Endothelial cell (in vitro differentiated cells): ENCODE measurements around the gene RIMS4. TPM values are rescaled to one million over a fixed set of nuclear protein-coding genes. Genes with fewer than 3 reads are reported as not detected.

ENCODE experiments used
- DNase-seq: peaks from one replicate; pipeline ENCODE4 v3.0.0; 2021; ENCODE audit warnings: low spot score
- H3K27ac Mint-ChIP-seq: one replicate; pipeline ENCODE4 v1.8.0; 2021; ENCODE audit warnings: mixed read lengths, inconsistent platforms; ENCODE audit not compliant: unreplicated experiment
- H3K27me3 Mint-ChIP-seq: one replicate; pipeline ENCODE4 v1.8.0; 2021; ENCODE audit warnings: mild to moderate bottlenecking, moderate library complexity, mixed read lengths, inconsistent platforms; ENCODE audit not compliant: unreplicated experiment
- H3K36me3 Mint-ChIP-seq: one replicate; pipeline ENCODE4 v1.8.0; 2021; ENCODE audit warnings: mild to moderate bottlenecking, low read depth, mixed read lengths, inconsistent platforms; ENCODE audit not compliant: unreplicated experiment
- H3K4me1 Mint-ChIP-seq: one replicate; pipeline ENCODE4 v1.8.0; 2021; ENCODE audit warnings: mild to moderate bottlenecking, mixed read lengths, inconsistent platforms; ENCODE audit not compliant: unreplicated experiment
- H3K4me3 Mint-ChIP-seq: one replicate; pipeline ENCODE4 v1.8.0; 2021; ENCODE audit warnings: mild to moderate bottlenecking, mixed read lengths, inconsistent platforms; ENCODE audit not compliant: unreplicated experiment
- H3K9me3 Mint-ChIP-seq: one replicate; pipeline ENCODE4 v1.8.0; 2021; ENCODE audit warnings: mixed read lengths, inconsistent platforms; ENCODE audit not compliant: unreplicated experiment
- total RNA-seq: library from RNA; stranded (reverse); fragmentation: NEBNext Ultra II Directional; extraction: Animal tissue kit (Norgen Biotek cat#: 25700); gene quantifications from one replicate; pipeline ENCODE4 v1.2.1, GENCODE V29; 2021; ENCODE audit not compliant: unreplicated experiment
- TF ChIP-seq, protein P1 (sequence below): fragments of 200-600 bp; sonication (generic); IDR thresholded peaks from one replicate; pipeline ENCODE4 v1.5.0; 2021; ENCODE audit warnings: antibody characterized with exemption; ENCODE audit not compliant: unreplicated experiment

Gene RIMS4
- total RNA-seq, 1 donor from 2014 or later: 0.10 TPM

DNA sequence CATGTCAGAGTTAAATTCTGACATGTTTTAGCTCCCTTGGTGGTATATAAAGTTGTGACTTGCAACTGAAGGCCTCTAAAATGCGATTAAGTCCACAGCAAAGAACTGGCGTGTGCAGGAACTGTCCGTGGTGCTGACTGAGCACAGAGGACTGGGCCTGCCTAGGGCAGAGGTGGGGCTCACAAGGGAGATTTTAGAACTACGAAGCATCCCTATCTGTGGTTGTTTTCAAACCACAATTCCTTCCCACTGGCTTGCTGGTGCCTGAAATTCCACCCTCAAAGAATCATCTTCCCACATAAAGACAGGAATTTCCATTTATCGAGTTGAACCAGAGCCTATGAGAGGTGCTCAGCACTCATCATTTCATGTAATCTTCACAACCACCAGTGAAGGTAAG lies 30.1 kb downstream of the RIMS4 start:
- Mint-ChIP-seq H3K27me3 (no peaks in the 10 kb centered on the region), H3K9me3 (no peaks in the 10 kb centered on the region), H3K4me1 (no peaks in the 10 kb centered on the region), H3K27ac (no peak overlapping the region), H3K36me3 (no peaks in the 10 kb centered on the region), H3K4me3 (no peak overlapping the region)
- peak; percentile 73 for DNase-seq
- TF ChIP-seq, protein P1, sequence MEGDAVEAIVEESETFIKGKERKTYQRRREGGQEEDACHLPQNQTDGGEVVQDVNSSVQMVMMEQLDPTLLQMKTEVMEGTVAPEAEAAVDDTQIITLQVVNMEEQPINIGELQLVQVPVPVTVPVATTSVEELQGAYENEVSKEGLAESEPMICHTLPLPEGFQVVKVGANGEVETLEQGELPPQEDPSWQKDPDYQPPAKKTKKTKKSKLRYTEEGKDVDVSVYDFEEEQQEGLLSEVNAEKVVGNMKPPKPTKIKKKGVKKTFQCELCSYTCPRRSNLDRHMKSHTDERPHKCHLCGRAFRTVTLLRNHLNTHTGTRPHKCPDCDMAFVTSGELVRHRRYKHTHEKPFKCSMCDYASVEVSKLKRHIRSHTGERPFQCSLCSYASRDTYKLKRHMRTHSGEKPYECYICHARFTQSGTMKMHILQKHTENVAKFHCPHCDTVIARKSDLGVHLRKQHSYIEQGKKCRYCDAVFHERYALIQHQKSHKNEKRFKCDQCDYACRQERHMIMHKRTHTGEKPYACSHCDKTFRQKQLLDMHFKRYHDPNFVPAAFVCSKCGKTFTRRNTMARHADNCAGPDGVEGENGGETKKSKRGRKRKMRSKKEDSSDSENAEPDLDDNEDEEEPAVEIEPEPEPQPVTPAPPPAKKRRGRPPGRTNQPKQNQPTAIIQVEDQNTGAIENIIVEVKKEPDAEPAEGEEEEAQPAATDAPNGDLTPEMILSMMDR: no peak

DNA sequence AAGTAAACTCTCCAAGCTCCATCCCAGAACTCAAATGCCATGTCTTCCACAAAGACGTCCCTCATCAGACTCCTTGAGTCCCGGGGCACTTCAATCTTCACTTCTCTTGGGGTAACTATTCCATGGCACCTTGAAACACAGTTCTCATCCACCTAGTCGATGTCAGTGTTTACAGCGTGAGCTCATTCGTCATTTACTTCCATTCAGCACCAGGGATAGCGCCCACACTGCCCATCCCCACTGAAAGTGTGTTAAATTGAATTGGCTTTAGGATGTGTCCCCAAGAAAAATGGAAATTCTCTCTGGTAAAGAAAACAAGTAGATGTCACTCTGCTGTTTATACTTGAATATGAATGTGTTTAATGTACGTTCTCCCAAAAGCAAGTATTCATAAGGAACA lies 33.4 kb downstream of the RIMS4 start:
- DNase-seq: peak; percentile 53
- Mint-ChIP-seq H3K4me1 (no peaks in the 10 kb centered on the region), H3K36me3 (no peaks in the 10 kb centered on the region), H3K27ac (no peak overlapping the region), H3K27me3 (no peaks in the 10 kb centered on the region), H3K9me3 (no peaks in the 10 kb centered on the region), H3K4me3 (no peak overlapping the region)
- TF ChIP-seq, protein P1: no peak

DNA sequence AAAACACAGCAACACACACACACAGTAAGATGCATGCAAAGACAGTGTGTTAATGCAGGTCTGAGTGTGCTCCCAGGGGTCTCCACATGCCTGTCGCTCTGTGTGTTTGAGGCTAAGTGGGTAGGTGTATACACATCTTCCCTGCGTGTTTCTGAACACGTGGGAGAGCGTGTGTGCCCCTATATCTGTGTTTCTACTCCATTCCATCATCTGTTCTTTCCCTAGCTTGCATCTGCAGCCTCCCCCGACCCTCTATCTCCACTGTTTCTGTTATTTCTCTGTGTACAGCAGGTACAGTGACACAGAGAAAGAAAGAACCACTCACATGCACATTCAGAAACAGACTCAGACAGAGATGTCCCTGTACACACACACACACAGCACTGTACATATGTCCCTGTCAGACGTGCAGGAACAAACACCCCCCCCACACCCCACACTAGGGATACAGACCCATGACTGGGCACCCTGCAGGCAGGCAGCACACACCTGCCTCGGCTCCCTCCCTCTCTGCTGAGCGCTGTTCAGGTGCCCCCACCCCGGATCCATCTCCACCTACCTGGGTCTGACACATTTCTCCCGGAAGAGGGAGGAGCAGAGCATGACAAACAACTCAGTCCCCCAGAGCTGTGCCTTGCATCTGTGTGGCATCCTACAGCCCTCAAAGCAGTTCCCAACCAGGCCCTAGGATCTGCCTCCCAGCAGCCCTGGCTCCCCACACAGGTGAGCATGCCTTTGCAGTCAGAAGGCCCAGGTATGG lies 37.1 kb downstream of the RIMS4 start:
- Mint-ChIP-seq H3K9me3 (no peaks in the 10 kb centered on the region), H3K4me1 (no peaks in the 10 kb centered on the region), H3K27ac (no peak overlapping the region), H3K36me3 (no peaks in the 10 kb centered on the region), H3K4me3 (no peak overlapping the region), H3K27me3 (no peaks in the 10 kb centered on the region)
- DNase-seq: no peak
- TF ChIP-seq, protein P1: no peak

DNA sequence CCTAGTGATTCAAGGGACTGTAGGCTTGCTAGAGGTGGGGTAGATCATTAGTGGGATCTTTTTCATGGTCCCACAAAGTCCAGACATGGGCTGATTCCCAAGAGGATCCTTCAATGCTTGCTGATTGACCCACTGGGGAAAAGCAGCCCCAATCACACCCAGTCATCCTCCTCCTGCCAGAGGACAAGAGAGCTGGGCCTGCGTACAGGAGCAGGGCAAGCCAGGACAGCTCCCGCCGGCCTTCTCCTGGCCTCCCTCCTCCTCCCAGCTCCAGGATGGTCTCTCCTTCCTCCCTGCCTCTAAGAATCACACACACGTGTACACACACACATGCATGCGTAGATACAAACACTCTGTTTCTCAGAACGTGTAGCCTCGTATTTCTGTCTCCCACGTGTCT lies 37.7 kb downstream of the RIMS4 start:
- Mint-ChIP-seq H3K9me3 (no peaks in the 10 kb centered on the region), H3K4me1 (no peaks in the 10 kb centered on the region), H3K27me3 (no peaks in the 10 kb centered on the region), H3K27ac (no peak overlapping the region), H3K36me3 (no peaks in the 10 kb centered on the region), H3K4me3 (no peak overlapping the region)
- TF ChIP-seq, protein P1: no peak
- DNase-seq: no peak

DNA sequence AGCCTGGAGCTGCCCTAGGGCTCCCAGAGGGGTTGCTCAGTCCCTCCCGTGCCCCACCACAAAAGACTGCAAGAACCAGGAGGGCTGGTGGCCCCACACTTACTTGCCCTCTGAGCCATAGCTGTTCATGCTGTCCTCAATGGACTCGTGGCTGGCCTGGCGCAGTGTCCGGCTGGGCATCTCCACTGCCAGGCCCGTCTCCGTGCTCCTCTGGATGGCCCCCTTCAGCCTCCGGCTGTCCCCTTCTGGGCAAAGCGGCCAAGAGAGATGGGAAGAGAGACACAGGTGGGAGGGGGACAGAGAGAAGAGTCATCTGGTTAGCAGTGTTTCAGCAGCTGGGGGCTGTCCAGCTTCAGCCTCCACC lies 39.2 kb downstream of the RIMS4 start:
- H3K9me3 Mint-ChIP-seq: no peaks in the 10 kb centered on the region
- DNase-seq: no peak
- no peak overlapping the region for H3K4me3 Mint-ChIP-seq
- H3K36me3 Mint-ChIP-seq: no peaks in the 10 kb centered on the region
- TF ChIP-seq, protein P1: no peak
- no peaks in the 10 kb centered on the region for H3K4me1 Mint-ChIP-seq
- H3K27me3 Mint-ChIP-seq: peaks cover 3% of the 10 kb centered on the region
- no peak overlapping the region for H3K27ac Mint-ChIP-seq
